ENCODE results near the gene ABCA1. TPM values are rescaled to one million over a fixed set of nuclear protein-coding genes. Genes with fewer than 3 reads are reported as not detected.
"Not testable (repeated sequence)": the region's sequence is repeated elsewhere in the genome, so short reads cannot be mapped to it uniquely, and the experiment has no call there.

The ABCA1 gene
- total RNA-seq, 2 experiments from 2014 or later = 0.25 to 0.40 TPM

GRCh38 chr9:104912606-104913005 is 15.3 kb downstream of the ABCA1 start:
- ChIA-PET CTCF (interaction anchor here (1.1 kb wide), 1 partner anchor 9 kb away, joined by 3 read pairs; no protein-coding TSS in a partner anchor), POLR2A (interaction anchor here (0.7 kb wide), 1 partner anchor 474 kb away, joined by 3 read pairs; no protein-coding TSS in a partner anchor)
- no peaks in the 10 kb centered on the region for H3K9me3 Mint-ChIP-seq
- peaks cover 2% of the 10 kb centered on the region for H3K27me3 Mint-ChIP-seq
- H3K36me3 Mint-ChIP-seq (ENCODE audit: low read depth) = no peaks in the 10 kb centered on the region
- H3K4me3 Mint-ChIP-seq = no peak overlapping the region
- H3K27ac Mint-ChIP-seq = no peak overlapping the region
- H3K4me1 Mint-ChIP-seq = peaks cover 4% of the 10 kb centered on the region
- no peak for DNase-seq

- Mint-ChIP-seq H3K27me3 (peaks cover 2% of the 10 kb centered on the region), H3K27ac (no peak overlapping the region), H3K9me3 (no peaks in the 10 kb centered on the region), H3K36me3 (ENCODE audit: low read depth) (no peaks in the 10 kb centered on the region), H3K4me1 (peaks cover 4% of the 10 kb centered on the region), H3K4me3 (no peak overlapping the region)
- POLR2A ChIA-PET = no interaction called here
- CTCF ChIA-PET = interaction anchor here (0.7 kb wide), 1 partner anchor 11 kb away, joined by 3 read pairs; no protein-coding TSS in a partner anchor
- DNase-seq = no peak
Observed at GRCh38 chr9:104911032-104911607, 16.8 kb downstream of the ABCA1 start.

DNA sequence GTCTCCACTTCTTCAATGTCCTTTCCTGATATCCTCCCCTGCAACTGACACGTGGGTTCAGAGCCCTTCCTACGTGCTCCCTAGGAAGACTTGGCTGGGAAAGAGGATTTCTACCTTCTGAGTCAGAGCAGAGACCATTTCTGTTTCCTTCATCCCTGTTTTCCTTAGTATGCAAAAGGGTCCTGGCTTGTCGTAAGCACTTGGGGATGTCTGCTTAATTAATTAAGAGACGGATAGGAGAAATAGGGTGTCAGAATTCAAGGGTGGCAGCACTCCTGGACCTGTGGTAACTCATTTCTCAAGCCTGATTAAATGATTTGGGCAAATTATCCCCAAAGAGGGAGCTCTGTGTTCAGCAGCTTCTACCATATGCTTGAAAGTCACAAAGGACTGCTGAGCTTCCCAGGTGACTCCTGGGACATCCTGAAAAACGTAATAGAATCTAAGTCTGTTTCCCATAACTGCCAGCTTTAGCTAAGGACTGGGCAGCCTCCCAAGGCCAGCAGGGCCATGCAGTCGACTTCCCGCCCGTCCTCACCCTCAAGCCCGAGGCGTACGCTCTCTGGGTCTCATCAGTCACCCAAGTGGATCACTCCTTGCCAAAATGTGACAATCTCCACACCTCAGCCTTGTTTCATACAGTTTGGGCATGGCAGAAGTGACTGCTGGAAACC is 20.5 kb downstream of the ABCA1 start:
- Mint-ChIP-seq H3K27ac (no peak overlapping the region), H3K4me3 (no peak overlapping the region), H3K4me1 (peaks cover 4% of the 10 kb centered on the region), H3K9me3 (no peaks in the 10 kb centered on the region), H3K36me3 (ENCODE audit: low read depth) (no peaks in the 10 kb centered on the region), H3K27me3 (no peaks in the 10 kb centered on the region)
- POLR2A ChIA-PET = no interaction called here
- DNase-seq = no peak
- CTCF ChIA-PET = no interaction called here

GRCh38 chr9:104906441-104907277 is 21.3 kb downstream of the ABCA1 start:
- DNase-seq = no peak
- ChIA-PET POLR2A (no interaction called here), CTCF (no interaction called here)
- Mint-ChIP-seq H3K36me3 (ENCODE audit: low read depth) (no peaks in the 10 kb centered on the region), H3K27me3 (no peaks in the 10 kb centered on the region), H3K4me1 (peaks cover 4% of the 10 kb centered on the region), H3K9me3 (no peaks in the 10 kb centered on the region), H3K4me3 (no peak overlapping the region), H3K27ac (no peak overlapping the region)

- no peaks in the 10 kb centered on the region for H3K36me3 Mint-ChIP-seq (ENCODE audit: low read depth)
- CTCF ChIA-PET = no interaction called here
- H3K27ac Mint-ChIP-seq = no peak overlapping the region
- DNase-seq = no peak
- H3K4me3 Mint-ChIP-seq = no peak overlapping the region
- no peaks in the 10 kb centered on the region for H3K9me3 Mint-ChIP-seq
- POLR2A ChIA-PET = interaction anchor here (0.5 kb wide), 1 partner anchor 14 kb away, joined by 6 read pairs; no protein-coding TSS in a partner anchor
- H3K27me3 Mint-ChIP-seq = no peaks in the 10 kb centered on the region
- H3K4me1 Mint-ChIP-seq = peaks cover 4% of the 10 kb centered on the region
Observed at GRCh38 chr9:104905931-104906330, 22.0 kb downstream of the ABCA1 start.

DNA sequence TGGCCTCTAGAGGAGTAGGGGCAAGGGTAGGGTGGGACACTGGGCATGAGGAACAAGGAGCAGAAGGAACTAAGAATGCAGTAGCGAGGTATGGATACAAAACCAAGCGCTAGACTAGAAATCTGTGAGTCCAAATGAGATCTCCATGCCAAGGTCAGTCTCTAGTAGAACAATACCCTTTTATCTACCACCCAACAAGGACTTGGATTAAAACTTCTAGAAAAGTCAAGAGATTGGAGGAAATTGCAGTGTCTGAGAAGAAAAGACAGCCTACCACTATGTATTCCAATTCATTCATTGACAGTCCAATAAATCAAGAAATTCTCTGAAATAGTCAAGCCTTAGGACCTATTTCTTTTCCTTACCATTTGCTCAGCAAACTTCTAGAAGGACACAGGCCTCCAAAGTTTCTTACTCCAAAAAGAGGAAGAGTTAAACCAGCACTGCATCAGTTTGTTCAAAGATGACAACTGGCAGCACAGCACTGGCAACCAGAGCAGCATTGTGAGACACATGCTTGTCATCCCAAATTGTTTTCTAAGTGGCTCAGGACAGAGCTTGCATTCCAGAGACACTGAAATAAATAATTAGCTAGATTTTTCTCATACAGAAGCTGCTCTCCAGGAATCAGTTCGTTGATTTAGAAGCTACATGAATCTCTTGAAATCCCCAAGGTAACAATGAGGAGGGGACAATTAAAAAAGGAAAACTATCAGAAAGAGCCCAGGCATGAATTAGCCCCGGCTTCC is 22.6 kb downstream of the ABCA1 start:
- Mint-ChIP-seq H3K9me3 (no peaks in the 10 kb centered on the region), H3K36me3 (ENCODE audit: low read depth) (no peaks in the 10 kb centered on the region), H3K27ac (no peak overlapping the region), H3K27me3 (no peaks in the 10 kb centered on the region), H3K4me3 (no peak overlapping the region), H3K4me1 (peaks cover 4% of the 10 kb centered on the region)
- no peak for DNase-seq
- CTCF ChIA-PET = no interaction called here
- POLR2A ChIA-PET = interaction anchor here (0.5 kb wide), 1 partner anchor 13 kb away, joined by 6 read pairs; no protein-coding TSS in a partner anchor

- Mint-ChIP-seq H3K9me3 (no peaks in the 10 kb centered on the region), H3K4me1 (no peaks in the 10 kb centered on the region), H3K36me3 (ENCODE audit: low read depth) (no peaks in the 10 kb centered on the region), H3K27ac (no peak overlapping the region), H3K27me3 (no peaks in the 10 kb centered on the region), H3K4me3 (no peak overlapping the region)
- ChIA-PET POLR2A (no interaction called here), CTCF (interaction anchor here (0.7 kb wide), 1 partner anchor 9 kb away, joined by 3 read pairs; no protein-coding TSS in a partner anchor)
- DNase-seq = no peak
Observed at GRCh38 chr9:104903609-104904008, 24.3 kb downstream of the ABCA1 start.

DNA sequence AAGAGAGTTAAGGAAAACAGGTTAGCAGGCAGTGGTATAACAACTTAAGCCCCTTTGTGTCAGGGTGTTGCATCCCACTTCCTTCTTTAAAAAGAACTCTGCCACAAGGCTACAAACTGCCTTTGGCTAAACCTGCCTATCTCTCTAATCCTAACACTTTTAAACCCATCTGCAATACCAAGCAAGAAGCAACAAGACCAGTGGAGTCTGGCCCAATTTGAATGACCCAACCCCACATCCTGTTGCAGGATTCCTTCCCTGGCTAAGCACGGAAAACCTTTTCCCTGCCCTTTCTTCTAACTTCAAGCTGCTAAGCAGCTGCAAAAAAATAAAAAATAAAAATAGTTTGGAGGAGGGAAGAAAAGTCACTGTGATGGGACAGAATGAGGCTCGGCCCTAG is 27.1 kb downstream of the ABCA1 start:
- ChIA-PET CTCF (interaction anchor here (0.9 kb wide), 1 partner anchor 10 kb away, joined by 3 read pairs; no protein-coding TSS in a partner anchor), POLR2A (no interaction called here)
- Mint-ChIP-seq H3K4me1 (no peaks in the 10 kb centered on the region), H3K9me3 (no peaks in the 10 kb centered on the region), H3K27me3 (no peaks in the 10 kb centered on the region), H3K27ac (no peak overlapping the region), H3K36me3 (ENCODE audit: low read depth) (no peaks in the 10 kb centered on the region), H3K4me3 (no peak overlapping the region)
- DNase-seq = no peak

- DNase-seq = no peak
- Mint-ChIP-seq H3K4me3 (no peak overlapping the region), H3K4me1 (no peaks in the 10 kb centered on the region), H3K9me3 (no peaks in the 10 kb centered on the region), H3K27me3 (no peaks in the 10 kb centered on the region), H3K36me3 (ENCODE audit: low read depth) (no peaks in the 10 kb centered on the region), H3K27ac (no peak overlapping the region)
- ChIA-PET POLR2A (no interaction called here), CTCF (interaction anchor here (0.9 kb wide), 1 partner anchor 10 kb away, joined by 3 read pairs; no protein-coding TSS in a partner anchor)
Observed at GRCh38 chr9:104900324-104900723, 27.6 kb downstream of the ABCA1 start.

DNA sequence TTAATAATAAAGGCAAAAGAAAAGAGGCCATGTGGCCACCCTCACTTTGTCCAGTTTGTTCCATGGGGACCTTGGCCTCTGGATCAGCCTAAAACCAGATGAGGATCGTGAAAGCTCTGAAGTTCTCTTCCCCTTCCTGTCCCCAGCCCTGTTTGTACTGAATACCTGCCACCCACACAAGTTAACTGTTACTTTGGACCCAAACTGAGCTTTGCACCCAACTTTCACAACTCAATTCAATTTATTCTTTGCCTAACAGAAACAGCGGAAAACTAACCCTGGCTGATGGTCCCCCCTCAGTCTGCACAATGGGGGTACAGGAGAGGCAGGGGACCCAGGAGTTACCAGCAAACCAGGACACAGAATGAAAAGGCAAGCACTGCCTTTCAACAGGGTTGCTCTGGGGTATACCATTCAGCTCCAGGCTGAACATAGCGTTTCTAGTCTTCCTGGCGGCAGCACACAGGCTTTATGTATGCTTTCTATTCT is 28.2 kb downstream of the ABCA1 start:
- POLR2A ChIA-PET = no interaction called here
- Mint-ChIP-seq H3K36me3 (ENCODE audit: low read depth) (no peaks in the 10 kb centered on the region), H3K27ac (no peak overlapping the region), H3K27me3 (no peaks in the 10 kb centered on the region), H3K9me3 (no peaks in the 10 kb centered on the region), H3K4me1 (no peaks in the 10 kb centered on the region), H3K4me3 (no peak overlapping the region)
- CTCF ChIA-PET = no interaction called here
- DNase-seq = no peak

DNA sequence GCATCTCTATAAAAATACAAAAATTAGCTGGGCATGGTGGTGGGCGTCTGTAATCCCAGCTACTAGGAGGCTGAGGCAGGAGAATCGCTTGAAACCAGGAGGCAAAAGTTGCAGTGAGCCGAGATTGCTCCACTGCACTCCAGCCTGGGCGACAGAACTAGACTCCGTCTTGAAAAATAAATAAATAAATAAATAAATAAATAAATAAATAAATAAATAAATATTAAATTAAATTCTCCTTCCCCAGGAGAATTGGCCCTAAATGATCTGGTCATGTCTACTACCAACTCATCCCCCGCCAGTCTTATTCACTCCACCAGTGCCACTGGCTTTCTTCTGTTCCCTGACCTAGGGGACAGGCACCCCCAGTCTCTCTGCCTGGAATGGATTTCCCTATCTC is 29.6 kb downstream of the ABCA1 start:
- H3K27ac Mint-ChIP-seq; DNase-seq; H3K27me3 Mint-ChIP-seq; CTCF ChIA-PET; H3K4me1 Mint-ChIP-seq; POLR2A ChIA-PET; H3K4me3 Mint-ChIP-seq; H3K36me3 Mint-ChIP-seq (ENCODE audit: low read depth); H3K9me3 Mint-ChIP-seq: not testable (repeated sequence)

DNA sequence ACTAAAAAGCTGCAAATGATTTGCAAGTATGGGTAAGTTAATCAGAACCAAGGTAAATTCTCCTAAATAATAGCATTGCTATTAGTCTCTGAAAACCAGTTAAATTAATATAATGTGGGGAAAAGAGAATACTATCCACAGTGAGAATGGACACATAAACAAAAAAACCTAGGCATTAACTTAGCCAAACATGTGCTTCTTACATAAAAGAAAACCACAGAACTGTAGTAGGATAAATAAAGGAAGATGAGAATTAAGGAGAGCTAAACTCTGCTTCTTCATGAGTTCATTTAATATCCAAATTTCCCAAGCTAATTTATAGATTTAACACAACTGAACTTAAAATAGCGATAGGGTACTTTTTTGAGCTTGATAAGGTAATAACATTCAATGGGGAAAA is 31.8 kb downstream of the ABCA1 start:
- POLR2A ChIA-PET = no interaction called here

More for the DNA sequence above, 31.8 kb downstream of the ABCA1 start:
- Mint-ChIP-seq H3K27ac (no peak overlapping the region), H3K4me1 (no peaks in the 10 kb centered on the region), H3K27me3 (no peaks in the 10 kb centered on the region), H3K36me3 (ENCODE audit: low read depth) (no peaks in the 10 kb centered on the region), H3K4me3 (no peak overlapping the region), H3K9me3 (no peaks in the 10 kb centered on the region)
- CTCF ChIA-PET = interaction anchor here (0.6 kb wide), 1 partner anchor 74 kb away, joined by 4 read pairs; no protein-coding TSS in a partner anchor
- no peak for DNase-seq

Data from activated CD4-positive, alpha-beta T cell treated with anti-CD3 and anti-CD28 coated beads, Interleukin-2, amount 10 ng/mL, durations not matched to agents 7 days and 5 days (primary cell).